SHP77 treated with DMSO at 0.1 percent for 48 hours (cell line): Measurements from ENCODE around the gene PRRT1B.
A peak's percentile ranks its signal among the peaks of the same experiment; 100 is the strongest.
"Not testable (repeated sequence)": the region's sequence is repeated elsewhere in the genome, so short reads cannot be mapped to it uniquely, and the experiment has no call there.

Experiments used
- DNase-seq: peaks from one replicate; lab custom pipeline; 2025; lab: John Stamatoyannopoulos, UW

PRRT1B gene

GRCh38 chr9:131545003-131545785 lies at the start of gene PRRT1B:
Gene PRRT1B (plus strand): TSS chr9:131545523. CDS start chr9:131545616, 93 bp downstream.
- peak; percentile 29 for DNase-seq

DNA sequence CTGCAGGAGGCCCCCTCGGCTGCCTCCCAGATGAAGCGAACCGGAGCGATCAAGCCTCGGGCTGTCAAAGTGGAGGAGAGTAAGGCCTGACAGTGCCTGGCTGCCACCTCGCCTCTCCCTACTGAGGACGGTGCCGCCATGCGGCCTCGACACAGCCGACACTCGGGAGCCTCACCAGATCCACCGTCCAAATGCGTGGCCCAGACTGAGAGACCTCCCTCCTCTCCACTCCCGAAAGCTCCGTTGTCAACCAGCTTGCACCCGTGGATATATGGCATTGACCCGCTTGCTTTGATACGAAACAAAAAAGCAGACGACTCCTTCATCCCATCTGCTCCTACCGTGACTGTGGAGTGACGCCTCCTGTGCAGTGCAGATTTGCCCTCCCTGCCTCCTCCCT lies 49.5 kb upstream of the PRRT1B start:
- no peak for DNase-seq

DNA sequence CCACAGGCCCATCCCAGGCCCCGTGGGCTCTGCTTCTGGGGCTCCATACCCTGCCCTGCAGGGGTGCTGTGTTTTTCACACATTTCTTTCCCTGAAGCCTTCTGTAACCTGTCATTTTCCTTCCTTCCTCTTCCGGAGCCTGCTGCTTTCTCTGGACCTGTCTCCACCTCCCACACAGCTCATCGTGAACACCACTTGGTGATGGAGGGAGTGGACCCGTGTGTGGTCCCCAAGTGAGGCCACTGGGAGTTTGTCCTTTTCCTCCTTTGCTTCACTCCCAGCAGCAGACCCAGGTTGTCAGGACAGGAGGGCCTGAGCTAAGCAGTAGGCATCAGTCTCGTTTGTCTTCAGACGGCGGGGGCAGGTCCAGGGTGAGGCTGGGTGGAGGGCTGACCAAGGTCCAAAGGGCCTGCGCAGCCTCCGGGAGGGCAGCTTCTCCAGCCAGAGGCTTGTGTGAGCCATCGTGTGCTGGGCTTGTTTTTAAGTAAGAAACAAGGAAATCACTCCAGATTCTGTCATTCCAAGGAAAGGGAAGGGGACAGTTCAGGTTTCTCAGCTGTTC lies 48.4 kb upstream of the PRRT1B start:
- no peak for DNase-seq

DNA sequence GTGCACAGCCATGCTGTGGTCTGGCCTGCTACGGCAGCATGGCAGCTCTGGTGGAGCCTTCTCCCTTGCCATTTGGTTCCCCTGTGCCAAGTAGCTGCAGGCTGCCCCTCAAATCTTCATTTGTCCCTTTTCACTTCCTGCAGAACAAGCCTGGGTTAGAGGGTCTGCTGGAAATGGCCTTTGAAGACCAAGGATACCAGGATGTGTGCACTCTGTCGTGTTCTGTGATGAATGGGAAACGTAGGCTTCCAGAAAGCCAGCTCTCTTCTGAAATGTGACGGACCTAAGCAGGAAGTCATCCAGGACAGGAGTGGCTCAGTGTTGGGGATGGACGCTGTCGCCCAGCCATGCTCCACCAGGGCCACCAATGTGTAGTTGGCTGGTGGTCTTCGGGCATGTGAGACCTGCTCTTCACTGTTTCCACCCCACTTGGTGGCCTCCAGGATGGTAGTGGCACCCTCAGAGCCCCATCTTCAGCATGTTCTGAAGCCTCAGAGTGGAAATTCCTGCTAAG lies 46.0 kb upstream of the PRRT1B start:
- DNase-seq = no peak

DNA sequence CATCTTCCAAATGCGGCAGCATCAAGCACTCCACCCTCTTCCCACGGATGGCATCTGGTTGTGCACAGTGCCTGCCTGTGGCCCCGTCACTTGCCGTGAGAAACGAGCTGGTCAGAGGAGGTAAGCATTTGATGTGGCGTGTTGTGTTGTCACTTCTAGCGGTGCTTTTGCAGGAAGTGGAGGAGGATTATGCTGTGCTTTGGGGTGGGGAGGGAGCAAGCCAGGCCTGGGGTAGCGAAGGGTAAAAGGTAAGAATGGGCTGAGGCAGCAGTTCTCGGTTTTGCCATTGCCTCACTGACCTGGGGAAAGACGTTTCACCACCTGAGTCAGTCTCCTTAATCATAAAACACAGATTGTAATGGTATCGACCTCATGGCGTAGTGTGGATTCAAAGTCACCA lies 44.9 kb upstream of the PRRT1B start:
- no peak for DNase-seq

GRCh38 chr9:131500939-131501541 lies 44.3 kb upstream of the PRRT1B start:
- no peak for DNase-seq

DNA sequence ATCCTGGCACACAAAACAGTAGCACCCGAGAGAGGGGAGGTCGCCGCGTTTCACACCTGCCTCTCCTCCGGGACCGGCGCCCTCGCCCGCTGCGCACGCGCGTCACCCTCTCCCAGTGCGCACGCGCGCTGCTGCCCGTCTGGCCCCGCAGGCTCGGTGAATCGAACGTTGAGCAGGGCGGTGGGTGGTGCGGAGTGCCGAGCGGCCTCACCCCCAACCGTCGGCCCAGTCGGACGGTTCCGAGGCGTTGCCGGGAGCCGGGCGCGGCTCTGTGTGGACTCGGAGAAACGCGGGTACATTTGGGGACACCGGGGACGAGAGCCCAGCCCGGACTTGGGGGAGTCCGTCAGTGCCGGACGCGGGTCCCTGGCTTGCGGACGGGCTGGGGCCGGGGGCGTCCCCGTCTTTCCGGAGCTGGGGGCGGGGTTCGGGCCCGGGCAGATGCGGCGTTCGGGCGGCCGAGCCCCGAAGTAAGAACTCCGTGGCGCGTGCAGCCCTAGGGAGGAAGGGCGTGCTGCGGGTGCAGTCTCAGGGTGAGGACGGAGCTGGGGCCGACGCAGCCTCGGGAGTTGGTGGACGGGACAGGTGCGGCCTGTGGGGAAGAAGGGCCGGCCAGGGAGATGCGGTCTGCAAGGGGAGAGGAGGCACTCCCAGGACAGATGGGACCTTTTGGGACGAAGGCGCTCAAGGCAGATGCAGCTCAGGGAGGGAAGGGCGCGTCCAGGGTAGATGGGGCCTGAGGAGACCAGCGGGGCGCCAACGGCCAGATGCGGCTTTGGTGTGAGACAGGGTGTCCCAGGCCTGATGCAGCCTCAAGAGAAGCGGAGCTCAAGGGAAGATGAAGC lies 42.3 kb upstream of the PRRT1B start, which contains the start of gene POMT1:
TSS of gene POMT1 (plus strand) at position 138 of the 845 bp plus-strand sequence. CDS start 1,301 bp downstream, outside the sequence.
- peak; percentile 81 for DNase-seq

DNA sequence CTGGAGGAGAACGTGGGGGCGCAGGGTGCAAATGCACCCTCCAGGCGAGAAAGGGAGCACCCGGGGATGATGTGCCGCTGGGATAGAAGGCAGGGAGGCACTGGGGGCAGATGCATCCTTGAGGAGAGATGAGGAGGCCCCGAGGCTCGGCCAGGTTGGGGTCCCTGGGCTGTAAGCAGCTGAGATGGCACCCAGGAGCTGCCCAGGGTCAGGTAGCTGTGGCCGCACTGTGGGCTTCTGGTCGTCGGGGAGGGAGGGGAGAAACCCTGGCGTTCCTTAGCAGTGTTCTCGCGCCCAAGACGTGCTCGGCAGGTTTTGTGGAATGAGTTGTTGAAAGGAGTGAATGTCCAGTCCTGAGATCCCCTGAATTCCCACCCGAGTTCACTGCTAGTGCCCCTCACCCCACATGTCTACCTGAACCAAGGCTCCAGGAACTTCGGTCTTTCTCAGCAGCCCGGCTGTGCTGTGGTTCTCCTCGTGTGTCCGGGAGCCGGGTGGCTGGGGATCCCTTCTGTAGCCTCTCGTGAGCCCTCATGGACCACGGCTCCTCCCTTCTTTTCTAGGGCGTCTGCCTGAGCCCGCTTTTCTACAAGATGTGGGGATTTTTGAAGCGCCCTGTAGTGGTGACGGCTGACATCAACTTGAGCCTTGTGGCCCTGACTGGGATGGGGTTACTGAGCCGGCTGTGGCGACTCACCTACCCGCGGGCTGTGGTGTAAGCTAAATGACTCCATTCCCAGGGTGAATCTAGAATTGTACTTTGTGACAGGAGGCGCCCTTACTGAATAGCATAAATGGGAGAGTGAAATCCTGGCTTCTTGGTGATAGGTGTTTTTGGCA lies 41.5 kb upstream of the PRRT1B start:
- DNase-seq = no peak

- DNase-seq = no peak
These were observed 40.3 kb upstream of the PRRT1B start for GRCh38 chr9:131505012-131505411.

DNA sequence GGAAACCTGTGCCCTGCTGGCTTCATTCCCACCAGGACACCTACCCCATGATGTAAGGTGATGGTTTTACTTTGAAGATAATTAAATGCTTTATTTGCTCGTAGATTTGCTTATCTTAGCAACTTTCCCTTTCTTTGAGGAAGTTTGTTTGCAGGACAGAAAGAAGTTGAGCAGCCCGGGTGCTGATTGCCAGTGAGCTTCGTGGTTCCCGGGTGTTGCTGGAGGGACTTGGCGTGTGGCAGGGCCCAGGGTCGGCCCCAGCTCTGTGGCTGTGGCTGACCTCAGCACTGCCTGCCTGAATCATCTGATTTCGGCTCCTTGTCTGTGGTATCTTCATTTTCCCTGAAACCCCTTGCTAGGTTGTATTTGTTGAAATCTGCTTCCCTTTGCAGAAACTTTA lies 33.9 kb upstream of the PRRT1B start:
- no peak for DNase-seq

- no peak for DNase-seq
These were observed 33.4 kb upstream of the PRRT1B start for GRCh38 chr9:131511880-131512279.

- DNase-seq = no peak
These were observed 32.1 kb upstream of the PRRT1B start for GRCh38 chr9:131513177-131513576.

DNA sequence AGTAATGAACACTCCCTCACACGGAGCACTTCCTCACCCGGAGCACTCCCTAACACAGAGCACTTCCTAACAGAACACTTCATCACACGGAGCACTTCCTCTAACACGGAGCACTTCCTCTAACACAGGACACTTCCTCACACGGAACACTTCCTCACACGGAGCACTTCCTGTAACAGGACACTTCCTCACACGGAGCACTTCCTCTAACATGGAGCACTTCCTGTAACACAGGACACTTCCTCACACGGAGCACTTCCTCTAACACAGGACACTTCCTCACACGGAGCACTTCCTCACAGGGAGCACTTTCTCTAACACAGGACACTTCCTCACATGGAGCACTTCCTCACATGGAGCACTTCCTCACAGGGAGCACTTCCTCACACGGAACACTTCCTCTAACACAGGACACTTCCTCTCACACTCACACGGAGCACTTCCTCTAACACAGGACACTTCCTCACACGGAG lies 29.7 kb upstream of the PRRT1B start:
- DNase-seq = not testable (repeated sequence)

- no peak for DNase-seq
These were observed 29.2 kb upstream of the PRRT1B start for GRCh38 chr9:131516100-131516499.

GRCh38 chr9:131516930-131517329 lies 28.4 kb upstream of the PRRT1B start:
- no peak for DNase-seq

DNA sequence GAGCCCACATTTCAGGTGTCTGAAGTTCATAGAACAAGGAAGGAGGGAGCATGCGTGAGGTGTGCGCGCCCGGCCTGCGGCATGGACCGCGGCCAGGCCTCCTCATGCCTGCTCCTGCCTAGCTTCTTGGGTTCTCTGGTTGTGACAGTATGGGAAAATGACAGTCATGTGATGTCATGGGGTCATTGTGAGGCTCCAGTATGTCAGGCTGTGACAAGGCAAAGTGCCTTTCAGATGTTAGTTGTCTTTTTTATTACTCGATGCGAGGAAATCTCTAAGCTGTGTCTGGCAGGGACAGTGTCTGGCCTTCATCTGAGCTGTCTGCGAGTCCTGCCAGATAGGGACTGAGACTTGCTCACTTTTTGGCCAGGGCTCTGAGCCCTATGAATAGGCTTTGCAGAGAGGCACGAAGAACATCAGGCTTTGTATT lies 27.5 kb upstream of the PRRT1B start:
- no peak for DNase-seq

- no peak for DNase-seq
These were observed 26.8 kb upstream of the PRRT1B start for GRCh38 chr9:131518553-131518952.

GRCh38 chr9:131520503-131520902 lies 24.8 kb upstream of the PRRT1B start:
- DNase-seq = no peak

- DNase-seq = no peak
These were observed 24.1 kb upstream of the PRRT1B start for GRCh38 chr9:131521203-131521602.

GRCh38 chr9:131521822-131522221 lies 23.5 kb upstream of the PRRT1B start:
- no peak for DNase-seq
